ENCODE data around the gene WAPL. TPM values are rescaled to one million over a fixed set of nuclear protein-coding genes. Genes with fewer than 3 reads are reported as not detected.
"Not testable (repeated sequence)": the region's sequence is repeated elsewhere in the genome, so short reads cannot be mapped to it uniquely, and the experiment has no call there.

Gene WAPL
- total RNA-seq (ENCODE audit: unreplicated experiment), result 33.4 TPM
- long read RNA-seq, full-length matches to known transcripts, result 1 of 18 reads
- long read RNA-seq, partial matches to known transcripts, result 13 of 18 reads
- long read RNA-seq, other reads (novel, unspliced or antisense), result 4 of 18 reads

- Mint-ChIP-seq H3K27ac (ENCODE audit: unreplicated experiment) (peak within 1 kb of the TSS; percentile 82), H3K4me1 (ENCODE audit: low read depth, unreplicated experiment) (peaks cover 34% of the 10 kb centered on the region), H3K4me3 (ENCODE audit: unreplicated experiment) (peak within 1 kb of the TSS; percentile 95), H3K27me3 (ENCODE audit: unreplicated experiment) (peaks cover 2% of the 10 kb centered on the region), H3K36me3 (ENCODE audit: unreplicated experiment) (no peaks in the 10 kb centered on the region), H3K9me3 (ENCODE audit: unreplicated experiment) (peaks cover 8% of the 10 kb centered on the region)
- no peak for TF ChIP-seq CTCF (IDR thresholded peaks at IDR 0.05; ENCODE audit: partially characterized antibody, unreplicated experiment)
- peak; percentile 97 for DNase-seq
Observed at GRCh38 chr10:86521678-86522509, at the start of gene WAPL. Gene WAPL, minus strand, starts transcription at chr10:86521792. Its CDS starts 3,723 bp downstream, at chr10:86518069.

GRCh38 chr10:86569335-86569734, 47.7 kb upstream of the WAPL start:
- Mint-ChIP-seq H3K9me3 (ENCODE audit: unreplicated experiment) (peaks cover 1% of the 10 kb centered on the region), H3K36me3 (ENCODE audit: unreplicated experiment) (peaks cover 7% of the 10 kb centered on the region), H3K27ac (ENCODE audit: unreplicated experiment) (no peak overlapping the region), H3K27me3 (ENCODE audit: unreplicated experiment) (peaks cover 1% of the 10 kb centered on the region), H3K4me1 (ENCODE audit: low read depth, unreplicated experiment) (no peaks in the 10 kb centered on the region), H3K4me3 (ENCODE audit: unreplicated experiment) (no peak overlapping the region)
- TF ChIP-seq CTCF (IDR thresholded peaks at IDR 0.05; ENCODE audit: partially characterized antibody, unreplicated experiment), result no peak
- DNase-seq, result no peak

- H3K27me3 Mint-ChIP-seq (ENCODE audit: unreplicated experiment); H3K4me3 Mint-ChIP-seq (ENCODE audit: unreplicated experiment); H3K36me3 Mint-ChIP-seq (ENCODE audit: unreplicated experiment); H3K4me1 Mint-ChIP-seq (ENCODE audit: low read depth, unreplicated experiment); DNase-seq; H3K9me3 Mint-ChIP-seq (ENCODE audit: unreplicated experiment); H3K27ac Mint-ChIP-seq (ENCODE audit: unreplicated experiment): not testable (repeated sequence)
- peak; percentile 36 for TF ChIP-seq CTCF (IDR thresholded peaks at IDR 0.05; ENCODE audit: partially characterized antibody, unreplicated experiment)
Observed at GRCh38 chr10:86566518-86566917, 44.9 kb upstream of the WAPL start.

GRCh38 chr10:86563338-86563737, 41.7 kb upstream of the WAPL start:
- H3K9me3 Mint-ChIP-seq (ENCODE audit: unreplicated experiment); H3K27me3 Mint-ChIP-seq (ENCODE audit: unreplicated experiment); DNase-seq; H3K36me3 Mint-ChIP-seq (ENCODE audit: unreplicated experiment); H3K4me3 Mint-ChIP-seq (ENCODE audit: unreplicated experiment); H3K4me1 Mint-ChIP-seq (ENCODE audit: low read depth, unreplicated experiment); H3K27ac Mint-ChIP-seq (ENCODE audit: unreplicated experiment): not testable (repeated sequence)

GRCh38 chr10:86558695-86559094, 37.1 kb upstream of the WAPL start:
- not testable (repeated sequence) for H3K4me1 Mint-ChIP-seq (ENCODE audit: low read depth, unreplicated experiment); H3K27ac Mint-ChIP-seq (ENCODE audit: unreplicated experiment); H3K27me3 Mint-ChIP-seq (ENCODE audit: unreplicated experiment); H3K9me3 Mint-ChIP-seq (ENCODE audit: unreplicated experiment); H3K36me3 Mint-ChIP-seq (ENCODE audit: unreplicated experiment); DNase-seq; H3K4me3 Mint-ChIP-seq (ENCODE audit: unreplicated experiment)
